HUDEP-2 (cell line): Measurements from ENCODE around the gene SPDYE18.
"Not testable (repeated sequence)": the region's sequence is repeated elsewhere in the genome, so short reads cannot be mapped to it uniquely, and the experiment has no call there.

Experiments
- DNase-seq, 76 experiments: peaks; one replicate each; lab custom pipeline; 2025; ENCODE audit not compliant: unreplicated experiment in 76 of 76; lab: John Stamatoyannopoulos, UW

SPDYE18 gene

DNA sequence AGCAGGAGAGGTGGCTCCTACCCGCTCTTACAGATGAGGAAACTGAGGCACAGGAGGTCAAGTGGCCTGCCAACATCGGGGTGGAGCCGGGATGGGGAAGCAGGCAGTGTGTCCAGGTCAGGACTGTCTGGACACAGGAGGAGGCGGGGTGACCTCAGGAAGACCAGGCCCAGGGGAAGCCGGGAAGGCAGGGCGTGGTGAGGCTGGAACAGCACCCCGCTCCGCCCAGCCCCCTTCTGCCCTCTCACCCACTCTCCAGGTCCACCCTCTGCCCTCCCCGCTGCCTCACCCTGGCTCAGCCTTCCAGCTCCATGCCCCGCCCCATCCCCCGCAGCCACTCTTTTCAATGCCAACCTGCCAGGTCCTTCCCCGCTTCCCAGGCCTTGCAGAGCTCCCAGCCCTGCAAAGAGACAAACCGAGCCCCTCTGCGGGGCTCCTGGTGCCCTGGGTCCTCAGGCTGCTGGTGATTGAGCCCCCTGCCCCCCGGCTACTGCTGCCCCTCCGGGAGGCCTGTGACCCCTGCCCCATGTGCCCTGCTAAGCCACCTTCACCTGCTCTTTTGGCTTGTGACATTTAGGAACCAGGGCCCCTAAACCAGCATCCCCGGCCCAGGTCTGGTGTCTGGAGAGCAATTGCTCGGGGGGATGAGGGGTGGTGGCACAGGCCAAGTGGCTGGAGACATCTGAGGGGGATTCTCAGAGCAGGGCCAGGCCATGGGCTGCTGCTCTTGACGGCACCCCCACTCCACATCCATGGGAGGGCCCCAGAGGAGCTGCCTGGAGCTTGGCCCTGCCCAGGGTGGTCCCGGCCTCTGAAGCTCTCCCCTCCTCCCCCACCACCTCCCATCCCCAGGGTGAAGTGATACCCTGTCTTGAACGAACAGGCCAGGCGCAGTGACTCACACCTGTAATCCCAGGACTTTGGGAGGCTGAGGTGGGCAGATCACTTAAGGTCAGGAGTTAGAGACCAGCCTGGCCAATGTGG, 55.9 kb downstream of the SPDYE18 start:
- DNase-seq: not testable (repeated sequence)

DNA sequence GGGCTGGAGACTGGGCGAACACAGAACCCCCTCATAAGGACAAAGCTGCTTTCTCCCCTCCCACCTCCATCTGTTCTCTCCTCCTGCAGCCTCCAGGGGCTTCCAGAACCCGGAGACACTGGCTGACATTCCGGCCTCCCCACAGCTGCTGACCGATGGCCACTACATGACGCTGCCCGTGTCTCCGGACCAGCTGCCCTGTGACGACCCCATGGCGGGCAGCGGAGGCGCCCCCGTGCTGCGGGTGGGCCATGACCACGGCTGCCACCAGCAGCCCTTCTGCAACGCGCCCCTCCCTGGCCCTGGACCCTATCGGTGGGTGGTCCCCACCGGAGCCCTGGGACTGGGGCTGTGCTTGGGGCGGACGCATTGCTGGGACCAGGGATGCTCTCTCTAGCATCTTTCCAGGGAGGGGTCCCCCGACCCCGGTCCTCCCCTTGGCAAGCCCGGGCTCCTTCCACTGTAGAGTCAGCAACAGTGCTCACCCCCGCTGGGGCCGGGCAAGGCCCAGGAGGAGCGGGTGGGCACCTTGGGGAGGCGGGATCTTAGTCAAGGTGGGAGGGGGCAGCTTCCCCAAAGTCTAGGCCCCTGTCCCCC, 56.8 kb downstream of the SPDYE18 start:
- not testable (repeated sequence) for DNase-seq

DNA sequence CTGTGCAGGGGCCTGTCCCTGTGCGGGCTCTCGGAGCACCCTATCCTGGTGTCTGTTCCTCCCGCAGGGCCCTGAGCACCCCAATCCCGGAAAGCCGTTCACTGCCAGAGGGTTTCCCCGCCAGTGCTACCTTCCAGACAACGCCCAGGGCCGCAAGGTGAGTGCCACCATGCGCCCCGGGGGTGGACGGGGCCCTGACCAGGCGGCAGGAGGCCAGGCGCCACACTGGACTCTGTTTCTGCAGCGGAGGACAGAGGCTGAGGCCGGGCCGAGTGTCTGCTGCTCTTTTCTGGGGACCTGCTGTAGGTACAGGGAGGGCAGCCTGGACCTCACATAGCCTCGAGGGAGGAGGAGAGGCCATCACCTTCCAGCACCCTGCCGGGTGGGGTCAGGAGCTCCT, 58.2 kb downstream of the SPDYE18 start:
- DNase-seq: not testable (repeated sequence)

DNA sequence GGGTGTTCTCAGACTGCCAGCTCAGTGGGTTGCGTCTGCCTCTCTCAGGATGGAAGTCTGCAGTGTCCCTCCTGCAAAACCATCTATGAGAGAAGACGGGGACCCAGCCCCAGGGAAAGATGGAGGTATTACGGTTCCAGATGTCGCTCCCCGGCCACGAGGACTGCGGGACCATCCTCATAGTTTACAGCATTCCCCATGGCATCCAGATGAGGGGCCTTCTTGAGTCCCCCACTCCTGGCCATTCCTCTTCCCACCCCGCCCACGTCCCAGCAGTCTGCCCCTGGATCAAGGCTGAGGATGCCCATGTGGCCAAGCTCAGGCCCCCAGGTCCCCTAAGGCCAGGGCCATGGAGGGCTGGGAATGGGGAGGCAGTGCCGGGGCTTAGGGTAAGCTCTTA, 59.1 kb downstream of the SPDYE18 start:
- DNase-seq: not testable (repeated sequence)

DNA sequence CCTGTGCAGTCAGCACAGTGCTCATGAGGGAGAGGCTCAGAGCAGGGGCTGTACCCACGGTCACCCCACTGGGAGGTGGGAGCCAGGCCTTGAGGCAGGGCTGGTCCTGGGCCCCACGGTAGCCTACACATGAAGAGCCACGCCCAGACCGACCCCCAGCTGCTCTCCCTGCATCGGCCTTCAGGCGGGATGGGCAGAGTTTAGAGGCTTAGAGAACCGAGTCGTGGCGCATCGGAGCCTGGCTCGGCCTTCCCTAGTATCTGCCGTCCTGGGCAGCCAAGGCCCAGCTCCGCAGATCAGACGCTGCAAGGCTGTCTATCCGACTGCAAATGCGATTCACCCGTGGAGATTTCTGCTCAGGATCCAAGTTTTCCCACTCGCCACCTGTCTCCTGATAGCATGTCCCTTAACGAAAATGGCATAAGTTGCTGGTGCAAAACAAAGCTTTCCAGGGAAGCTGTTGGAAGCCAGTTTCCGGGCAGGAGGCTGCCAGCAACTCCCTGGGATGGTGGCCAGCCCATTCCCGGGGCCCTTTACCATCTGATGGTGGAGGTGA, 59.6 kb downstream of the SPDYE18 start:
- not testable (repeated sequence) for DNase-seq

DNA sequence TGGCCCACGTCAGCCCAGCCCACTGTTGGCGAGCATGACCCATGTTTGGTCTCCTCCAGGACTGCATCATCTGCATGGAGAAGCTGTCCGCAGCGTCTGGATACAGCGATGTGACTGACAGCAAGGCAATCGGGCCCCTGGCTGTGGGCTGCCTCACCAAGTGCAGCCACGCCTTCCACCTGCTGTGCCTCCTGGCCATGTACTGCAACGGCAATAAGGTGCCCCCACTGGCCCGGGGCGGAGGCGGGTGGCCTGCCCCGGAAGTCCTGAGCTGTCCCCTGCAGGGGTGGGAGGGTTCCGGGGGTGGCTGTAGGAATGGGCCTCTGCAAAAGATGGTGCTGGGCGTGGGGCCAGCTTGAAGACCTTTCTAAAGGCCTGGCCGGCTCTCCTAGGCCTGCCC, 60.3 kb downstream of the SPDYE18 start:
- DNase-seq: not testable (repeated sequence)
